DND-41 (cell line): ENCODE measurements around the gene CSNK1G3.

Experiments
- CTCF ChIP-seq: IDR thresholded peaks from 2 replicates; pipeline ENCODE4 v1.5.1; 2012; ENCODE audit warnings: borderline replicate concordance, low read length, moderate library complexity, mild to moderate bottlenecking; ENCODE audit not compliant: poor library complexity, severe bottlenecking; ENCODE audit errors: extremely low read depth
- EZH2 ChIP-seq: IDR thresholded peaks from 3 replicates; pipeline ENCODE4 v1.6.1; 2012; ENCODE audit warnings: borderline replicate concordance, low read depth, mild to moderate bottlenecking, moderate library complexity, low read length, inconsistent platforms; ENCODE audit not compliant: severe bottlenecking

GRCh38 chr5:123482258-123482657 is 29.7 kb upstream of the CSNK1G3 start:
- no peak for TF ChIP-seq CTCF
- TF ChIP-seq EZH2: no peak
